Osteocyte (in vitro differentiated cells): ENCODE results near the gene IL3. TPM values are rescaled to one million over a fixed set of nuclear protein-coding genes. Genes with fewer than 3 reads are reported as not detected.

Experiments used
- DNase-seq: peaks from one replicate; pipeline ENCODE4 v3.0.0; 2021; ENCODE audit warnings: mixed read lengths; ENCODE audit not compliant: unreplicated experiment; ENCODE audit errors: extremely low spot score
- H3K27ac Mint-ChIP-seq: one replicate; pipeline ENCODE4 v1.8.0; 2021; ENCODE audit warnings: mild to moderate bottlenecking, mixed read lengths; ENCODE audit not compliant: unreplicated experiment
- H3K27me3 Mint-ChIP-seq: one replicate; pipeline ENCODE4 v1.8.0; 2021; ENCODE audit warnings: mixed read lengths; ENCODE audit not compliant: unreplicated experiment
- H3K36me3 Mint-ChIP-seq: one replicate; pipeline ENCODE4 v1.8.0; 2021; ENCODE audit warnings: mixed read lengths; ENCODE audit not compliant: unreplicated experiment
- H3K4me1 Mint-ChIP-seq: one replicate; pipeline ENCODE4 v1.8.0; 2021; ENCODE audit warnings: mixed read lengths; ENCODE audit not compliant: unreplicated experiment
- H3K4me3 Mint-ChIP-seq: one replicate; pipeline ENCODE4 v1.8.0; 2021; ENCODE audit warnings: mild to moderate bottlenecking, moderate library complexity, mixed read lengths; ENCODE audit not compliant: unreplicated experiment
- H3K9me3 Mint-ChIP-seq: one replicate; pipeline ENCODE4 v1.8.0; 2021; ENCODE audit warnings: mixed read lengths; ENCODE audit not compliant: unreplicated experiment
- long read RNA-seq: library from polyadenylated mRNA; unstranded; transcript quantifications from one replicate; pipeline ENCODE4 v2.0.0, GENCODE V29; 2021
- total RNA-seq: library from RNA; stranded (reverse); gene quantifications from 2 replicates; pipeline ENCODE4 v1.2.1, GENCODE V29; 2021
- TF ChIP-seq, protein P1 (sequence below): fragments of 200-600 bp; sonication (generic); IDR thresholded peaks from 2 replicates; pipeline ENCODE4 v1.5.0; 2021; ENCODE audit warnings: antibody characterized with exemption, mild to moderate bottlenecking, moderate library complexity

IL3 gene, protein sequence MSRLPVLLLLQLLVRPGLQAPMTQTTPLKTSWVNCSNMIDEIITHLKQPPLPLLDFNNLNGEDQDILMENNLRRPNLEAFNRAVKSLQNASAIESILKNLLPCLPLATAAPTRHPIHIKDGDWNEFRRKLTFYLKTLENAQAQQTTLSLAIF
- total RNA-seq, result not detected in 2 replicates
- long read RNA-seq, result 0 reads

DNA sequence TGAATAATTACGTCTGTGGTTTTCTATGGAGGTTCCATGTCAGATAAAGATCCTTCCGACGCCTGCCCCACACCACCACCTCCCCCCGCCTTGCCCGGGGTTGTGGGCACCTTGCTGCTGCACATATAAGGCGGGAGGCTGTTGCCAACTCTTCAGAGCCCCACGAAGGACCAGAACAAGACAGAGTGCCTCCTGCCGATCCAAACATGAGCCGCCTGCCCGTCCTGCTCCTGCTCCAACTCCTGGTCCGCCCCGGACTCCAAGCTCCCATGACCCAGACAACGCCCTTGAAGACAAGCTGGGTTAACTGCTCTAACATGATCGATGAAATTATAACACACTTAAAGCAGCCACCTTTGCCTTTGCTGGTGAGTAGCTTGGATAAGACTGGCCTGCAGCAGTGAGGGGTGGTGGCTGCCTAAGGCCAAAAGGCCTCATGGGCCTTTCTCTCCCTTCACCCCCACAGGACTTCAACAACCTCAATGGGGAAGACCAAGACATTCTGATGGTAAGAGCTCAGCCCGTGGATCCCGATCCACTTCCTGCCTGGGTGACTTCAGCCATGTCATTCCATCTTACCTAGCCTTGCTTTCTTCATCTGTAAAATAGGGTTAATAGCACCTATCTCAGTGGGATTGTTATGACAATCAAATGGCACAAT, at the start of gene IL3:
Gene IL3, plus strand, starts transcription at position 155 of the 661 bp plus-strand sequence. Its CDS starts 52 bp downstream, at position 207.
- no peak within 1 kb of the TSS for H3K27ac Mint-ChIP-seq

GRCh38 chr5:132010989-132011621, 49.4 kb upstream of the IL3 start:
- Mint-ChIP-seq H3K4me1 (peaks cover 4% of the 10 kb centered on the region), H3K4me3 (peak overlapping the region; percentile 65), H3K27me3 (peaks cover 47% of the 10 kb centered on the region), H3K36me3 (no peaks in the 10 kb centered on the region), H3K27ac (no peak overlapping the region), H3K9me3 (no peaks in the 10 kb centered on the region)
- TF ChIP-seq, protein P1, sequence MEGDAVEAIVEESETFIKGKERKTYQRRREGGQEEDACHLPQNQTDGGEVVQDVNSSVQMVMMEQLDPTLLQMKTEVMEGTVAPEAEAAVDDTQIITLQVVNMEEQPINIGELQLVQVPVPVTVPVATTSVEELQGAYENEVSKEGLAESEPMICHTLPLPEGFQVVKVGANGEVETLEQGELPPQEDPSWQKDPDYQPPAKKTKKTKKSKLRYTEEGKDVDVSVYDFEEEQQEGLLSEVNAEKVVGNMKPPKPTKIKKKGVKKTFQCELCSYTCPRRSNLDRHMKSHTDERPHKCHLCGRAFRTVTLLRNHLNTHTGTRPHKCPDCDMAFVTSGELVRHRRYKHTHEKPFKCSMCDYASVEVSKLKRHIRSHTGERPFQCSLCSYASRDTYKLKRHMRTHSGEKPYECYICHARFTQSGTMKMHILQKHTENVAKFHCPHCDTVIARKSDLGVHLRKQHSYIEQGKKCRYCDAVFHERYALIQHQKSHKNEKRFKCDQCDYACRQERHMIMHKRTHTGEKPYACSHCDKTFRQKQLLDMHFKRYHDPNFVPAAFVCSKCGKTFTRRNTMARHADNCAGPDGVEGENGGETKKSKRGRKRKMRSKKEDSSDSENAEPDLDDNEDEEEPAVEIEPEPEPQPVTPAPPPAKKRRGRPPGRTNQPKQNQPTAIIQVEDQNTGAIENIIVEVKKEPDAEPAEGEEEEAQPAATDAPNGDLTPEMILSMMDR, result no peak
- DNase-seq, result peak; percentile 75

More for the DNA sequence above, at the start of gene IL3:
- Mint-ChIP-seq H3K4me3 (no peak within 1 kb of the TSS), H3K9me3 (no peaks in the 10 kb centered on the region), H3K27me3 (peaks cover 3% of the 10 kb centered on the region), H3K4me1 (no peaks in the 10 kb centered on the region), H3K36me3 (no peaks in the 10 kb centered on the region)
- TF ChIP-seq, protein P1, result no peak
- peak; percentile 75 for DNase-seq

- Mint-ChIP-seq H3K27me3 (peaks cover 53% of the 10 kb centered on the region), H3K27ac (no peak within 1 kb of the TSS), H3K4me3 (peak within 1 kb of the TSS; percentile 65), H3K36me3 (no peaks in the 10 kb centered on the region), H3K9me3 (no peaks in the 10 kb centered on the region), H3K4me1 (peaks cover 4% of the 10 kb centered on the region)
- TF ChIP-seq, protein P1, result no peak
- DNase-seq, result peak; percentile 82
Measured at GRCh38 chr5:132011622-132012343, 48.7 kb upstream of the IL3 start, which contains the start of gene ACSL6. TSS of gene ACSL6 (minus strand) at chr5:132011658. CDS start at chr5:132011553, 105 bp downstream.

- Mint-ChIP-seq H3K27ac (no peak overlapping the region), H3K36me3 (no peaks in the 10 kb centered on the region), H3K27me3 (peaks cover 60% of the 10 kb centered on the region), H3K9me3 (no peaks in the 10 kb centered on the region), H3K4me1 (peaks cover 4% of the 10 kb centered on the region), H3K4me3 (peak overlapping the region; percentile 43)
- peak; percentile 91 for DNase-seq
- TF ChIP-seq, protein P1, result no peak
Measured at GRCh38 chr5:132012371-132013005, 48.0 kb upstream of the IL3 start.
